Skeletal muscle tissue (tissue), 4 donors: Measurements from ENCODE around the gene SAMM50. TPM values are rescaled to one million over a fixed set of nuclear protein-coding genes. Genes with fewer than 3 reads are reported as not detected.

ENCODE experiments used
- H3K27ac ChIP-seq: one replicate; pipeline ENCODE4 v1.7.0; 2013; ENCODE audit warnings: mild to moderate bottlenecking, low read depth, low read length, inconsistent platforms
- H3K27me3 ChIP-seq, 3 donors: one replicate each; pipeline ENCODE4 v1.7.0; 2013; ENCODE audit warnings: low read length in 3 of 3; ENCODE audit not compliant: control insufficient read depth in 3 of 3, insufficient read depth in 3 of 3
- H3K36me3 ChIP-seq, 3 donors: one replicate each; pipeline ENCODE4 v1.7.0; 2013; ENCODE audit warnings: low read length in 3 of 3; ENCODE audit not compliant: control insufficient read depth in 3 of 3, insufficient read depth in 3 of 3
- H3K4me1 ChIP-seq, 3 donors: one replicate each; pipeline ENCODE4 v1.7.0; 2013; ENCODE audit warnings: low read length in 3 of 3, mild to moderate bottlenecking in 3 of 3; ENCODE audit not compliant: control insufficient read depth in 3 of 3, insufficient read depth in 3 of 3
- H3K4me3 ChIP-seq, 3 donors: one replicate each; pipeline ENCODE4 v1.7.0; 2013; ENCODE audit warnings: low read length in 3 of 3
- H3K9ac ChIP-seq, 3 donors: one replicate each; pipeline ENCODE4 v1.7.0; 2013; ENCODE audit warnings: low read length in 3 of 3, mild to moderate bottlenecking in 3 of 3, moderate library complexity in 2 of 3, low read depth in 1 of 3
- H3K9me3 ChIP-seq, 3 donors: one replicate each; pipeline ENCODE4 v1.7.0; 2013; ENCODE audit warnings: low read length in 3 of 3; ENCODE audit not compliant: control insufficient read depth in 3 of 3
- total RNA-seq: library from RNA; depleted of rRNA; stranded (reverse); fragments of >200 nt; gene quantifications from one replicate; pipeline ENCODE4 v1.2.3, GENCODE V29; 2014
- donor health status: Osteomylitis.

SAMM50 gene
- total RNA-seq, 1 donor from 2014 or later: 59.5 TPM

- H3K36me3 ChIP-seq: no peaks in the 10 kb centered on the region
- H3K9ac ChIP-seq: peak overlapping the region in 1 of 3 donors; percentile 33
- H3K27me3 ChIP-seq: peaks cover 8 to 28% (median 17%) of the 10 kb centered on the region in 3 donors
- no peaks in the 10 kb centered on the region for H3K9me3 ChIP-seq
- H3K27ac ChIP-seq: no peak overlapping the region
- peak overlapping the region in 2 of 3 donors; percentile 44 to 52 for H3K4me3 ChIP-seq
- peaks cover 13 to 34% (median 31%) of the 10 kb centered on the region in 3 donors for H3K4me1 ChIP-seq
Measured at GRCh38 chr22:43923191-43923590, 32.1 kb upstream of the SAMM50 start.

- H3K36me3 ChIP-seq: no peaks in the 10 kb centered on the region
- peaks cover 8 to 26% (median 17%) of the 10 kb centered on the region in 3 donors for H3K27me3 ChIP-seq
- H3K27ac ChIP-seq: no peak within 1 kb of the TSS
- peak within 1 kb of the TSS in 2 of 3 donors; percentile 67 to 71 for H3K4me3 ChIP-seq
- H3K9ac ChIP-seq: peak within 1 kb of the TSS in 2 of 3 donors; percentile 45 to 69
- H3K9me3 ChIP-seq: no peaks in the 10 kb centered on the region
- H3K4me1 ChIP-seq: peaks cover 13 to 34% (median 32%) of the 10 kb centered on the region in 3 donors
Measured at GRCh38 chr22:43923631-43924464, 31.4 kb upstream of the SAMM50 start, which contains the start of gene PNPLA3. Gene PNPLA3, plus strand, starts transcription at chr22:43923805. Its CDS starts 107 bp downstream, at chr22:43923912.

- Histone ChIP-seq H3K36me3 (no peaks in the 10 kb centered on the region), H3K9ac (peak overlapping the region in 1 of 3 donors; percentile 36), H3K9me3 (no peaks in the 10 kb centered on the region), H3K27ac (no peak overlapping the region), H3K4me3 (no peak overlapping the region), H3K27me3 (peaks cover 8 to 18% (median 13%) of the 10 kb centered on the region in 3 donors), H3K4me1 (peaks cover 13 to 34% (median 32%) of the 10 kb centered on the region in 3 donors)
Measured at GRCh38 chr22:43924877-43925276, 30.4 kb upstream of the SAMM50 start.

- Histone ChIP-seq H3K9me3 (no peaks in the 10 kb centered on the region), H3K27ac (no peak overlapping the region), H3K36me3 (no peaks in the 10 kb centered on the region), H3K9ac (peak overlapping the region in 2 of 3 donors; percentile 25 to 36), H3K4me1 (peaks cover 13 to 34% (median 32%) of the 10 kb centered on the region in 3 donors), H3K4me3 (no peak overlapping the region), H3K27me3 (peaks cover 8 to 18% (median 13%) of the 10 kb centered on the region in 3 donors)
Measured at GRCh38 chr22:43925433-43926348, 29.6 kb upstream of the SAMM50 start.

- H3K27me3 ChIP-seq: peaks cover 8 to 16% (median 13%) of the 10 kb centered on the region in 3 donors
- no peak overlapping the region for H3K9ac ChIP-seq
- no peak overlapping the region for H3K27ac ChIP-seq
- no peaks in the 10 kb centered on the region for H3K9me3 ChIP-seq
- H3K36me3 ChIP-seq: no peaks in the 10 kb centered on the region
- H3K4me1 ChIP-seq: peaks cover 13 to 34% (median 30%) of the 10 kb centered on the region in 3 donors
- no peak overlapping the region for H3K4me3 ChIP-seq
Measured at GRCh38 chr22:43926349-43926710, 28.9 kb upstream of the SAMM50 start.

GRCh38 chr22:43928468-43928867 is 26.8 kb upstream of the SAMM50 start:
- no peaks in the 10 kb centered on the region for H3K9me3 ChIP-seq
- H3K27ac ChIP-seq: no peak overlapping the region
- peaks cover 13 to 23% (median 20%) of the 10 kb centered on the region in 3 donors for H3K4me1 ChIP-seq
- H3K4me3 ChIP-seq: no peak overlapping the region
- H3K36me3 ChIP-seq: no peaks in the 10 kb centered on the region
- H3K9ac ChIP-seq: no peak overlapping the region
- H3K27me3 ChIP-seq: peaks cover 8 to 10% (median 8%) of the 10 kb centered on the region in 3 donors

GRCh38 chr22:43928908-43929307 is 26.3 kb upstream of the SAMM50 start:
- Histone ChIP-seq H3K4me1 (peaks cover 13 to 21% (median 20%) of the 10 kb centered on the region in 3 donors), H3K27ac (no peak overlapping the region), H3K4me3 (no peak overlapping the region), H3K9ac (no peak overlapping the region), H3K9me3 (no peaks in the 10 kb centered on the region), H3K36me3 (no peaks in the 10 kb centered on the region), H3K27me3 (peaks cover 8 to 12% (median 10%) of the 10 kb centered on the region in 3 donors)

GRCh38 chr22:43931771-43932170 is 23.5 kb upstream of the SAMM50 start:
- no peak overlapping the region for H3K4me3 ChIP-seq
- peaks cover 3 to 4% (median 4%) of the 10 kb centered on the region in 3 donors for H3K27me3 ChIP-seq
- no peaks in the 10 kb centered on the region for H3K9me3 ChIP-seq
- H3K4me1 ChIP-seq: peaks cover 0 to 4% (median 2%) of the 10 kb centered on the region in 3 donors
- no peak overlapping the region for H3K27ac ChIP-seq
- H3K36me3 ChIP-seq: no peaks in the 10 kb centered on the region
- no peak overlapping the region for H3K9ac ChIP-seq

GRCh38 chr22:43941449-43941848 is 13.8 kb upstream of the SAMM50 start:
- Histone ChIP-seq H3K4me1 (peaks cover 0 to 2% (median 0%) of the 10 kb centered on the region in 3 donors), H3K27ac (no peak overlapping the region), H3K4me3 (no peak overlapping the region), H3K9me3 (no peaks in the 10 kb centered on the region), H3K27me3 (peaks cover 0 to 3% (median 0%) of the 10 kb centered on the region in 3 donors), H3K9ac (no peak overlapping the region), H3K36me3 (no peaks in the 10 kb centered on the region)
